HG02852 (cell line): ENCODE results near the gene SLC24A3.
A peak's percentile ranks its signal among the peaks of the same experiment; 100 is the strongest.
"Not testable (repeated sequence)": the region's sequence is repeated elsewhere in the genome, so short reads cannot be mapped to it uniquely, and the experiment has no call there.

ENCODE experiments used
- ATAC-seq: cut with Tn5 transposase; IDR thresholded peaks from one replicate; pipeline ENCODE4 v1.9.1; 2021; ENCODE audit warnings: mild to moderate bottlenecking, moderate library complexity; ENCODE audit not compliant: unreplicated experiment

SLC24A3 gene

GRCh38 chr20:19616620-19617019, 404.2 kb downstream of the SLC24A3 start:
- ATAC-seq = no peak

- no peak for ATAC-seq
Observed at GRCh38 chr20:19617256-19617655, 404.8 kb downstream of the SLC24A3 start.

GRCh38 chr20:19618711-19619110, 406.3 kb downstream of the SLC24A3 start:
- ATAC-seq = no peak

- no peak for ATAC-seq
Observed at GRCh38 chr20:19619904-19620430, 407.5 kb downstream of the SLC24A3 start.

- no peak for ATAC-seq
Observed at GRCh38 chr20:19620446-19620845, 408.0 kb downstream of the SLC24A3 start.

GRCh38 chr20:19621072-19621471, 408.6 kb downstream of the SLC24A3 start:
- ATAC-seq = no peak

GRCh38 chr20:19624221-19624965, 412.0 kb downstream of the SLC24A3 start:
- ATAC-seq = no peak

GRCh38 chr20:19625426-19625825, 413.0 kb downstream of the SLC24A3 start:
- ATAC-seq = no peak

- no peak for ATAC-seq
Observed at GRCh38 chr20:19626896-19627295, 414.5 kb downstream of the SLC24A3 start.

- no peak for ATAC-seq
Observed at GRCh38 chr20:19628570-19629134, 416.2 kb downstream of the SLC24A3 start.

GRCh38 chr20:19631410-19631809, 419.0 kb downstream of the SLC24A3 start:
- no peak for ATAC-seq

- no peak for ATAC-seq
Observed at GRCh38 chr20:19633985-19634384, 421.5 kb downstream of the SLC24A3 start.

- not testable (repeated sequence) for ATAC-seq
Observed at GRCh38 chr20:19639471-19640045, 427.1 kb downstream of the SLC24A3 start.

GRCh38 chr20:19642860-19643259, 430.4 kb downstream of the SLC24A3 start:
- no peak for ATAC-seq

GRCh38 chr20:19644085-19644484, 431.6 kb downstream of the SLC24A3 start:
- ATAC-seq = no peak

GRCh38 chr20:19646963-19647362, 434.5 kb downstream of the SLC24A3 start:
- no peak for ATAC-seq

GRCh38 chr20:19648024-19648423, 435.6 kb downstream of the SLC24A3 start:
- no peak for ATAC-seq

GRCh38 chr20:19649041-19649440, 436.6 kb downstream of the SLC24A3 start:
- no peak for ATAC-seq

- no peak for ATAC-seq
Observed at GRCh38 chr20:19652591-19653026, 440.2 kb downstream of the SLC24A3 start.

GRCh38 chr20:19653327-19653726, 440.9 kb downstream of the SLC24A3 start:
- no peak for ATAC-seq

GRCh38 chr20:19654921-19655320, 442.5 kb downstream of the SLC24A3 start:
- no peak for ATAC-seq

GRCh38 chr20:19658137-19658536, 445.7 kb downstream of the SLC24A3 start:
- peak; percentile 89 for ATAC-seq
